C4-2B (cell line): Measurements from ENCODE around the gene SEMA3E.

Experiments
- H3K27ac ChIP-seq: fragments of 450-650 bp; 2 replicates; pipeline ENCODE4 v1.5.1; 2017
- CTCF ChIP-seq: fragments of 450-650 bp; conservative IDR thresholded peaks from 2 replicates; pipeline ENCODE4 v1.5.1; 2017; ENCODE audit warnings: mild to moderate bottlenecking
- ZFX ChIP-seq: fragments of 450-650 bp; IDR thresholded peaks from 2 replicates; pipeline ENCODE4 v1.6.1; 2017

The SEMA3E gene

GRCh38 chr7:83532219-83532618 is 116.7 kb downstream of the SEMA3E start:
- H3K27ac ChIP-seq: no peak overlapping the region
- TF ChIP-seq ZFX: no peak
- TF ChIP-seq CTCF: no peak

- no peak for TF ChIP-seq ZFX
- TF ChIP-seq CTCF: no peak
- H3K27ac ChIP-seq: no peak overlapping the region
These were observed 117.2 kb downstream of the SEMA3E start for GRCh38 chr7:83531766-83532165.

GRCh38 chr7:83528925-83529423 is 120.0 kb downstream of the SEMA3E start:
- no peak overlapping the region for H3K27ac ChIP-seq
- TF ChIP-seq CTCF: no peak
- TF ChIP-seq ZFX: no peak

- TF ChIP-seq ZFX: no peak
- TF ChIP-seq CTCF: no peak
- no peak overlapping the region for H3K27ac ChIP-seq
These were observed 124.5 kb downstream of the SEMA3E start for GRCh38 chr7:83524277-83525075.

GRCh38 chr7:83520726-83521125 is 128.2 kb downstream of the SEMA3E start:
- no peak overlapping the region for H3K27ac ChIP-seq
- TF ChIP-seq ZFX: no peak

- no peak for TF ChIP-seq CTCF
- no peak for TF ChIP-seq ZFX
- no peak overlapping the region for H3K27ac ChIP-seq
These were observed 129.7 kb downstream of the SEMA3E start for GRCh38 chr7:83519240-83519639.

- no peak overlapping the region for H3K27ac ChIP-seq
- TF ChIP-seq CTCF (no peak), ZFX (no peak)
These were observed 131.8 kb downstream of the SEMA3E start for GRCh38 chr7:83517035-83517700.
